OCI-LY3 (cell line): ENCODE measurements around the gene SH2D3A.

ENCODE experiments used
- EZH2phosphoT487 ChIP-seq: fragments of 200-600 bp; shearing (Covaris generic); IDR thresholded peaks from 2 replicates; pipeline ENCODE4 v1.6.1; 2018; ENCODE audit warnings: antibody characterized with exemption, mixed run types, low read depth
- TF ChIP-seq, protein P1 (sequence below): fragments of 200-600, 300-600 bp; sonication (generic); IDR thresholded peaks from 2 replicates; pipeline ENCODE4 v1.5.1; 2014; ENCODE audit warnings: antibody characterized with exemption, low read length, low read depth

DNA sequence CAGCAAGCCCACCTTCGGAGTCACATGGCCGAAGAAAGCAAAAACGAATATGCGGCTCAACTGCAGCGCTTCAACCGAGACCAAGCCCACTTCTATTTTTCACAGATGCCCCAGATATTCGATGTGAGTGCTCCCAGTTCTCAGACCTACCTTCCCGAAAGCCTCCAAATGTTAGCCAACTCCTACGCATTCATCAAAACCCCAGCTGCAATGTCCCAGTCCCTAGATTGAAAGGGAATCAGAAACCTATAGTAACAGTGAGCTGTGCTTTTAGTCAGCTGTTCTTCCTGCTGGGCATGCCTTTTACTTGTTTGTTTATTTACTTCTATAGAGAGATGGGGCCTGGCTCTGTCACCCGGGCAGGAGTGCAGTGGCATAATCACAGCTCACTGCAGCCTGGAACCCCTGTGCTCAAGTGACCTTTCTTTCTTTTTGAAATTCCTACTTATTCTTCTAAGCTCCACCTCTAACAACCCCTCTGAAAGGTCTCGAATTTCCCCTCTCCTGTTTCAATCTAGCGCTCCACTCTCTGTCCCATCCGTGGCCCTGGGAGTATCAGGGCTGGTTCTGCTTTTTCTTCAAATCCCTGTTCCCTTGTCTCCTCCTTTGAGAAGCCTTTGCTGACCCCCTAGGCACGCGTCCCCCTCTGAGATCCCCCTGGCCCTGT lies 23.4 kb downstream of the SH2D3A start:
- TF ChIP-seq, protein P1, sequence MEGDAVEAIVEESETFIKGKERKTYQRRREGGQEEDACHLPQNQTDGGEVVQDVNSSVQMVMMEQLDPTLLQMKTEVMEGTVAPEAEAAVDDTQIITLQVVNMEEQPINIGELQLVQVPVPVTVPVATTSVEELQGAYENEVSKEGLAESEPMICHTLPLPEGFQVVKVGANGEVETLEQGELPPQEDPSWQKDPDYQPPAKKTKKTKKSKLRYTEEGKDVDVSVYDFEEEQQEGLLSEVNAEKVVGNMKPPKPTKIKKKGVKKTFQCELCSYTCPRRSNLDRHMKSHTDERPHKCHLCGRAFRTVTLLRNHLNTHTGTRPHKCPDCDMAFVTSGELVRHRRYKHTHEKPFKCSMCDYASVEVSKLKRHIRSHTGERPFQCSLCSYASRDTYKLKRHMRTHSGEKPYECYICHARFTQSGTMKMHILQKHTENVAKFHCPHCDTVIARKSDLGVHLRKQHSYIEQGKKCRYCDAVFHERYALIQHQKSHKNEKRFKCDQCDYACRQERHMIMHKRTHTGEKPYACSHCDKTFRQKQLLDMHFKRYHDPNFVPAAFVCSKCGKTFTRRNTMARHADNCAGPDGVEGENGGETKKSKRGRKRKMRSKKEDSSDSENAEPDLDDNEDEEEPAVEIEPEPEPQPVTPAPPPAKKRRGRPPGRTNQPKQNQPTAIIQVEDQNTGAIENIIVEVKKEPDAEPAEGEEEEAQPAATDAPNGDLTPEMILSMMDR = no peak
- TF ChIP-seq EZH2phosphoT487 = no peak
